IPS-11a (cell line): ENCODE data around the gene PHACTR3.
"Not testable (repeated sequence)": the region's sequence is repeated elsewhere in the genome, so short reads cannot be mapped to it uniquely, and the experiment has no call there.

Experiments used
- H3K4me3 ChIP-seq: one replicate; pipeline ENCODE4 v1.5.1; 2013; ENCODE audit warnings: low read depth, low read length, control low read depth

Gene PHACTR3

DNA sequence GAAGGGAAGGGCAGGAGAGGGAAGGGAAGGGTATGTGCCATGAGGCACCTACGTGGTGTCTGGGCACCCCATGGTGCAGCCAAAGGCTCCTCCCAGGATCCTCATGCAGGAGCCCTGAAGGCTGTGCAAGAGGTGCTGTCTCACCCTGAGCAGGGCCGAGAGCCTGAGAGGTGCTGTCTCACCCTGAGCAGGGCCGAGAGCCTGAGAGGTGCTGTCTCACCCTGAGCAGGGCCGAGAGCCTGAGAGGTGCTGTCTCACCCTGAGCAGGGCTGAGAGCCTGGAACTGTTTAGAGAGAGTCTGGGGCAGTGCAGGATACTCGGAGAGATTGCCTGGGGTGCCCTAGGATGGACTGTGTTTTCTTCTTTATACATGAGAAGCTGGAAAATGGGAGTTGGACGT is 14.2 kb downstream of the PHACTR3 start:
- H3K4me3 ChIP-seq: not testable (repeated sequence)

DNA sequence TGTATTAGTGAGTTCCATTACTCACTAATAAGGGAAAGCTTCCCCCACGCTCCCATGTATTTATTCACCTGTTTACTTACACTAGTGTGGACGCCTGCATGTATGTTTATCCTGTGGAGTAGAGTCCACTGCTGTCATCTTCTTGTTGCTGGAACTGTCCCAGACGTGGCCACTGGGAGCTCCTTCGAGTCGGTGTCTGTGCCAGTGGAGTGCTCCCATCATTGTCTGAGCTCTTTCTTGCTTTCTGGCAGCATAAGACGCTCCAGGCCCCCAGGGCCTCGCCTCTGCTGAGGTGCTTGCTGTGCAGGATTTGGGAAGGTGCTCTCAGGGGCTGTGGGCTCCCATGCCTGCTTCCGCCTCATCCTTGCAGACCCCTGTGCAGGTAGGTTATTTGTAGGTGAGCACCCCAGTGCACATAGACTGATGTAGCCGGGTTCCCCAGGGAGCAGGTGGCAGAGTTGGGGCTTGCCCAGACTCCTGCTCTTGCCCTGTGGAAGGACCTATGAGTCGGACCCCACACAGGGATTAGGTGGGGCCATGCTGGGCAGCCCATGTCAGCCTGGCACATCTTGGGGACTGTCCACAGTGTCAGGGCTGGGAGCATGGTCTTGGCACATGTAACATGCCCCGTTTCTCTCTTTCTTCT is 16.6 kb downstream of the PHACTR3 start:
- H3K4me3 ChIP-seq: no peak overlapping the region

DNA sequence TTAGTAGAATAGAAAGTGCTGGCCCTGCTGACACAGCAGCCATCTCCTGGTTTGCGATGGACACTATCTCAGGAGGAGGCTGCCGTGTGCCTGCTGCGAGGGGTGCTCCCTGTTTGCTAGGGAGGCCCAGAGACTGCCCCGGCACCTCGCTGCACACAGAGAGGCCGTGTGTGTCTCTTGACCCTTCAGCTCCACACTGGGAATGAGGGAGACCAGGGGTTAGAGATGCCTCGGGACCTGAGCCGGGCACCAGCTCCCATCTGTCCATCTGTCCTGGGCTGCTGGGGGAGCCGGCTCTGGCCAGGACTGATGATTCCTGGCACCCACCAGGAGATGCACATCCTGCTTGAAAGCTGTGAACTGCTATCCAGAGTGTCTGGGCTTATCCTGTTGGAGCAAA is 18.2 kb downstream of the PHACTR3 start:
- no peak overlapping the region for H3K4me3 ChIP-seq

DNA sequence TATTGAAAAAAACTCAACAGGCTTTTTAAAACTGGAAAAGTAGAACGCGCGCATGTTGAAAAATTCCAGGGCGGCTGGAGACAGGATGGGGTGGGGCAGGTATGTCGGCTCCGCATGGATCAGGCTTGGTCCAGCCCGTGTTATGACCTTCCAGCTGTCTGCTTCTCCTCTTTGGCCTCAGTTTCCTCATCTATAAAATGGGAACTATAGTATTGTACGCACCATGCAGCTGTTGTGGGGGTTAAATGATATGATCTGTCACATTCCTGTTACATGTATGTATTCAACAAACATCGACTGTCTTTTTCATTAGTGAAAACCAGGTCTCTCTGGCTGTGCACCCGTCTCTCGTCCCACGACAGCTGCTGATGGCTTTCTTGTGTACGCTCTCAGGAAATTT is 18.8 kb downstream of the PHACTR3 start:
- no peak overlapping the region for H3K4me3 ChIP-seq

DNA sequence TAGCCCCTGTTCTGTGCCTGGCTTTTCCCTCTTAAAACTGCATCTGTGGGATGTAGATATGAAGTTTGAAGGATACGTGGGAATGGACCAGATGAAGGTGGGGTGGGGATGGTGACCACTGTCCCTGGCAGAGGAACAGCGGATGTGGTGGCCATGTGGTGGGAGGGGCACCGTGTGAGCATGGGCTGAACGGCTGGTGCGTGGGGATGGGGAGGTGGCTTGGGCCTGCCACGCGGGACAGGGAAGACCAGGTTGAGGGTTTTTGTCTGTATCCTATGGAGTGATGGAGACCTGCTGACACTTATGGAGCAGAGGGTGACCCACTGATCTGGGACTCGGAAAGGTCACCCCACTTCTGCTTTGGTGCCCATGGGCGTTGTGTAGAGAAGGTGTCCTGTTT is 19.2 kb downstream of the PHACTR3 start:
- H3K4me3 ChIP-seq: no peak overlapping the region

DNA sequence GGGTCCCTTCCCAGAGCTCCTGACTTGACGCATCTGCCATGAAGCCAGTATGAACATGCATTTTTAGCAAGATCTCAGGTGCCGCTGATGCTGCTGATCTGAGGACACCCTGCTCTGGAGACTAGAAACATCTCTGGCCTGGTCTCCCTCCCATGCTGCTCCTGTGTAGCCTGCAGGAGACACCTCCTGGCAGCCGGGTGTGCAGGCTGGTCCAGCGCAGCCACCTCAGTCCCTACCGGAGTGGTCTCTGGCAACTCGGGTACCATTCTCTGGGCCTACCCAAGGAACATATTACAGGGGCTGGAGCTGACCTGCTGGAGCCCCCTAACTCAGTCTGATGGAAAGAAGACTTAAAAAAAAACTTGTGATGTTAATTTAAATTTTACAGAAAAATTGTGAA is 20.1 kb downstream of the PHACTR3 start:
- no peak overlapping the region for H3K4me3 ChIP-seq

DNA sequence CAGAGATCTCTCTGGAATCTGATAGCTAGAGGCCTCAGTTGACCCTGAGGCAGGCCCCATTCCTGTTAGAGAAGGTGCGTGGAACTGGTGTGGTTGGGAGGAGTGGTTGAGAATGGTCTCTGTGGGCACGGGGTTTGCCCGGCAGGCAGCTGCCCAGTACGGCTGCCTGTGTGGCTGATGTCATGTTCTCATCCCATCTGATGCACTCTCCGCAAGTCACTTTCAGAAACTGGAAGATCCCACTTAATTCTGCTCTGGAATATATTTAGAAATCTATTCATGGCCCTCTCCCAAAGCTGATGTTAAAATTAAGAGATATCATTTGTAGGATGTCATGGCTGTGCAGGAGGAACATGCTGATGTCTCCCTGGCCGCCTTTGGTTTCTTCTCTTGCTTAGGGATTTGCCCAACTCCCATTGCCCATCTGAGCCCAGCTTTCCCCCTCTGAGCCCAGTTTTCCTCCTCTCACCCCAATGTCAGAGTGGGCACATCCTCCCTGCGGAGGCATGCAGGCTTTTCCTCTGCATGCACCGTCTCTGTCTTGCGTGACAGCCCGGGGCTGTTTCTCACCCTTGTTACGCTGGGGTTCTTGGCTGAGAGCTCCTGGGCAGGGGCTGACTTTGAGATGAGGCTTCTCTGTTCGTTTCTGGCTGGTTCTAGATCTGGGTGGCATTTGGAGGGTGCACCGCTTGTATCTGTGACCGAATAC is 21.0 kb downstream of the PHACTR3 start:
- H3K4me3 ChIP-seq: no peak overlapping the region

DNA sequence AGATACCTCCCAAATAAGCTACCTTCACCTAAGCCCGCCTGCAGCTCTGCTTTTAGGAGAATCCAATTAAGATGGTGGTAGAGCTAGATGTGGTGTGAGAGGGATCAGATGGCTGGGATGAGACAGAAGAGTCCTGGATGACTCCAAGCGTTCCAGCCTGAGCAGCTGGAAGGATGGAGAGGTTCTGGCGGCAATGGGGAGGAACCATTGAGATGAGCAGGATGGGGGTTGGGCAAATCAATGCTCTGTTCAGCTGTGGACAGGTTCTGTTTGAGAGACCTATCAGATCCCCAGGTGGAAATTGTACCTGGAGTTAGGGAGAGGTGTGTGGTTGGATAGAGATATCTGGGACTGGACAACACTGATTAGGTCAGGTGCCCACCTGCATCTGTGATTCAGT is 23.0 kb downstream of the PHACTR3 start:
- no peak overlapping the region for H3K4me3 ChIP-seq

DNA sequence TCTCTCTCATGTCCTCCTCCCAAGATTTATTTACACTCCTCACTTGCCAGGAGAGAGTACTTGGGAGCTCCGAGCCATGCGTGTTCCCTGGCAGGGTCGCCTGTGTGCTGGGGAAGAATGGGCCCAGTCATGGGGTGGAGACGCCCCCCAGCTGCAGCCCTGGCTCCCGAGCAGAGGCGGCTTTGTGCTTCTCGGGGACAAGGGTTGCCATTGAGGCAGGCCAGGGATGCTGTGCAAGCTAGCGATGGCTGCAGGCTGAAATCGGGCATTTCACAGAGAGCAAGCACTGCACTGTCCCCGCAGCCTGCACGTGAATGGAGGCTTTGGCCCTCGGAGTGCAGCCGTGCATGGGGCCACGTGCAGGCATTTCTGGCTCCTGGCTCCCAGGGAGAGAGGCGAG is 23.8 kb downstream of the PHACTR3 start:
- H3K4me3 ChIP-seq: no peak overlapping the region

DNA sequence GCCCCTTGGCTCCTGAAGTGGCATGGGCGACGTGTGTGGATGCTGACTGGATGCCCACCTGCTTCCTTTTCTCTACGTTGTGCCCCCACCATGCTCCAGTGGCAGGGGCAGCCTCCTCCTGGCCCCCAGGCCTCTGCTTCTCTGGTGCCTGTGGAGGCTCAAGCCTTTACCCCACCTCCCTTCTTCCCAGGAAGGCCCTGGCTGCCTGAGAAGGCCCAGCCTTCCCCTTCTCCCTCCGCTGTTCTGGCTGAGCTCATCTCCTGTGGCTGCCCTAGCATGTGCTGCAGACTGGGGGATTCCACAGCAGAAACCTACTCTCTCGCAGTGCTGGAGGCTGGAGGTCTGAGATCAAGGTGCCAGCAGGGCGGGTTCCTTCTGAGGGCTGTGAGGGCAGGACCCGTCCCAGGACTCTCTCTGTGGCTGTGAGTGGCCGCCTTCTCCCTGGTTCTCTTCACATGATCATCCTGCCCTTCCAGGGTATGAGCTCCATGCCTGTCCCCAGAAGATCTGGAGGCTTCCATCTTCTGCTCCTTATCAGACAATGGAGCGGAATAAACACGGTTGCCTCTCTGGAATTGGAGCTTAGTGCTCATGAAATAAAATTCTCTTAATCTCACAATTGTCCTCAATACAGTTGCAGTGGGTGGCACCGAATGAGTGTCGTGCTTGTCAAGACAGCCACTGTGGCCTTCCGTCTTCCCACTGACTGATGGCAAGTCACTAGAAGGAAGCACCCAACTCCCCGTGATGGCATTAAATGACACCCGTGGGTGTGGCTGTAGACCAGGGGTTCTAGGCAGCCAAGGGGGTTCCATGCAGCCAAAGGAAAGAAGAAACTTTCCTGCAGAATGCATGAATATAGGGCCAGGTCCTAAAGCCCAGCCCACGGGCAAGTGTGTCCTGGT is 25.1 kb downstream of the PHACTR3 start:
- H3K4me3 ChIP-seq: no peak overlapping the region

DNA sequence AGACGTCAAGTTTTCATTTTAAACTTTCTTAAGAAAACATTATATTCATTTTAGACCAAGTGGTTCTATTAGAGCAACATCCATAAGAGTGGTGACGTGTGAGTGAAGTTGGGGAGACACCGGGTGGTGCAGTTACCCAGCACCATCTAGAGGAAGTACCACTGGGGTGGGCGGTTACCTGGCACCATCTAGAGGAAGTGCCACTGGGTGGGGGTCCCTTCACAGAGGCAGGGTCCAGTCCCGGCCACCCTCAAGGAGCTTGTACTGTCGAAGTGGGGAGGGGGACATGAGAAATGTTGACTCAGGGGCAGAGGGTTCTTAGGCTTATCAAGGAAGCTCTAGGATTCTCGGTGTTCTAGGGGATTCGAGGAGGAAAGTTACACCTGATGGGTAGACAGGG is 26.2 kb downstream of the PHACTR3 start:
- no peak overlapping the region for H3K4me3 ChIP-seq

DNA sequence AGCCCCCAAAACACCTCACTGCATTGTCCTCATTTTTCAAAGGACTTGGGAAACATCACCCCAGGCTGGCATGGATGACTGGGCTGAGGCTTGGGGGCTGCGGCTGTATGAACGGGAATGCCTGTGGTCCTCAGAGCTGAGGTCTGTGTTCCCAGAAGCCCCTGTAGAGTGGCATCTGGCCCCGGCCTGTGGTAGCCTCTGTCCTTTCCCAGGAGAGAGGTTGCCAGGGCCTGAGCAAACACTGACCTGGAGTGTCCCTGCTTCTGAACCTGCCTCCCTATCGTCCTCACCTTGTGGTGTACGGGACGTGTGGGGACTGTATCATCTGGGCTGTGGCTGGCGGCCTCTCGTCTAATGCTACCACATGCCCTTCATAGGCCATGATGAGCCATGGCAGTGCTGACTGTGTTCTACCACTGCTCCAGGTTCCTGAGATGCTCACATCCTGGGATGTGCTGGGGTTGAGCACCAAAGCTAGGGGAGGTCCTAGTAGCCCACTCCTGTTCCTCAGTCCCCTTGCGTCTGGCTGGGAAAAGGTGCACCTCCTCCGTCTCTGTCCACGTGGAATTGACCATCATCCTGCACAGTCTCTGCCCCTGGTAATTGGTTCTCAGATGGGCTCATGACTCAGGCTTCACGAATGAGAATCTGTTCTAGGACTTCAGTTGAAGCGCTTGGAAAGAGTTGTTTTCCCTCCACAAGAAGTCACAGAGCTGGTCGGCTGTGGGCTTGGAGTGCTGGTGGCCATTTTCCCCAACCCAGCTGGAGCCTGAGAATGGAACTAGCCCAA is 27.6 kb downstream of the PHACTR3 start:
- no peak overlapping the region for H3K4me3 ChIP-seq

DNA sequence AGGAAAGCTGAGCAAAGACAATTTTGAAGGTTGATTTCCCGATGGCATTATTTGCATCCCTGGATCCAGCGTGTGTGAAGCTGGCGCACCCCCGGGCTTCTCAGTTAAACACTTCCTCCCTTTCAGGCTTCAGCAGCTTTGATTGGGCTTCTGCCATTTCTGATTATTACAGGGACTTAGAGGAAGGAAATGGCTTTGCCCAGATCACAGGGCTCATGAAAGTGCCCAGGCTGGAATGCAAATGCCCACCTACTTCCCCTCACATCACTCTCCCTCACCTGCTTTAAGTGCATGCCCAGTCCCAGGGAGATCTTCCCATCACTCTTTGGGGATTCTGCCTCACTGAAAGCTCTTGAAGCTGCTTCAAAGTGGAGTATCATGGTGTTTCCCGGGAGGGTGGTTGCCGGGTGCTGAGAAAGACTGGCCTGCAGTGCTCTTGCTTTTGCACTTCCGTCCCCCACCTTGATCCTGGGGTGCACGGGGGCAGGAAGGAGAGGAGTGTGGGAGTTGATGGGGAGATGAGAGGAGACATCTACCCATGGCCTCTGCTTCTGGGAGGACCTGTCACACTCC is 28.3 kb downstream of the PHACTR3 start:
- no peak overlapping the region for H3K4me3 ChIP-seq

DNA sequence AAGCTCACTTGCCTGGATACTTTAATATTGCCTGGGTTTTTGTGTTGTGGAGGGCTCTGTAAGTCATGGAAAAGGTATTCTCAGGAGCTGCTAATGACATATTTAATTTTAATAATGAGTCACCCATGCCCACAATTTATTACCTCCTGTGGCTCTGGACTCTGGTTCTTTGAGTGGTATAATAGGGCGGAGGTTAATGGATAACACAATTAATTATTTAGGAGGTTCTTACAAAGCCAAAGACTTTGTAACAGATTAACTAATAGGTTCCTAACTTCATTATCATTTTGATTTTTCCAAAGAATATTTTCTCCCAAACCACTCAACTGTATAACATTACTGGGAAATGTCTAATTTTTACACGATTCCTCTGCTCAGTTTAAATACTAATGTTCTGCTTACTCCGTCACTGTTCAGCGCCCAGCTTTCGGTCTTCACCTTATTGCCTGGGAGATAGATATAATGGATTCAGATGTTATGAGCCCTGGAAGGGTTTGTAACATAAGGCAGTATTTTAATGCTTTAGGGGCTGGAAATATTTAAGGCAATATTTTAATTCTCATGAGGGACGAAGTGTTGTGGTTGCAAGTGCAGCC is 29.4 kb downstream of the PHACTR3 start:
- no peak overlapping the region for H3K4me3 ChIP-seq

DNA sequence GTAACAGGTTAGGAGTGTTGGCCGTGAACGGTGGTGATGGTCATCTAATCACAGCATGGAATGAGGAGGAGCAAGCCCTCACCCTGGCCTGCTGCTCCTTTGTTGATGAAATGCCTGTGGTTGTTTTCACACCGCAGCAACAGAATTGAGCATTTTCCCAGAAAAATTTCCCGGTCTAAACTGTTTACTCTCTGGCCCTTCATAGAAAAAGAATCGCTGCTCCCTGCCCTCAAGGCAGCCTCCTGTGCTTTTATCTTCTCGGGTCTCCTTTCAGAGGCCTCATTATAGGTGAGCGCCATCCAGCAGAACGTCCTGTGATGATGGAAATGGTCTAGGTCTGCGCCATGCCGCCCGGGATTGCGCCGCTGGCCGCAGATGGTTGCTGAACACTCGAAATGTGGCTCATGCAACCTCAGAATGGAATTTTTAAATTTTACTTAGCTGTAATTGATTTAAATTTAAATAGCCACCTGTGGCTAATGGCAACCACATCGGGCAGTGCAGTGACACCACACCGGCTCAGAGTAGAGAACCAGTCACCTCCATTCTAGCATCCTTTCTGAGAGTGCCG is 30.2 kb downstream of the PHACTR3 start:
- H3K4me3 ChIP-seq: no peak overlapping the region

DNA sequence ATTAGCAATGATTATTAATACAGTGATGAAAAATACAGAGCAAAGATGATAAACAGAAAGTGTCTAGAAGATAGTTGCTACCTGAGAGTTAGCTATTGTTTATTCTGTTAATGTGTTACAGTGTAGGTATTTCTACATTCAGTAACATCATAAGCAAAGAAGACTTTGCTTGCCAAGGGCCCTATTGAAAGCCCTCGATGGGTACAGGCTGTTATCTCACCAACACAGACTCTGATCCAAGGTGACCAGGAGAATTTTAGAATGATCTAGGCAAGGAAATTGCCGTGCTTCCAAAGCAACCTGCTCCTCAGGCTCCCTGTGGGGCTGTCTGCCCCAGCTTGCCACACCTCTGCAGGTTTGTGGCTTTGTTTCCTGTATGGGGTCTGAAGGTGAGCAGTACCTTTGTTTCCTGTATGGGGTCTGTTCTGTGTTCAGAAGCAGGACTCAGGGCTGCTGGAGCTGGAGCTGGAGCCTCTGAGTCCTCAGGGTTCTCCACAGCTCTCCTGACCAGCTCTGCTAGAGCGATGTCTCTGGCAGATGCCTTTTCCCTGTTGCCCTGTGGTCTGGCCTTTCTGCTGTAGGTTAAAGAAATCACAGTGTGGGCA is 32.5 kb downstream of the PHACTR3 start:
- no peak overlapping the region for H3K4me3 ChIP-seq

DNA sequence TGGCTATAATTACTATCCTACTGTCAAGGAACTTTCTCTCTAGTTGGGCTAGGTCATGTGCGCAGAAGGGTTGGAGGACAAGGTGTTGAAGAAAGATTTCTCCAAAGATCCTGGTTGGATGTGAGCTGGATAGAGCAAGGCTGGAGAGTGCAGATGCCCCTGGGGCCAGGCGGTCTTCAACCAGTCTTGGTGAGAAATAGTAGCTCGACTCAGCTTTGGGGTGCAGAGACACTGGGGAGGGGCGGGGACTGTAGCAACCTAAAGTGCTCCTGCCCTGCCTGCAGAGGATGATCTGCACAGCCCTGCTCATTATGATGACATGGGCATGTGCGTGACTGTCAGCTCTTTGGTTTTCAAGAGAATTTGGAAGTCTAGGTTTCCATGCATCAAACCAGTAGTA is 35.9 kb downstream of the PHACTR3 start:
- no peak overlapping the region for H3K4me3 ChIP-seq

DNA sequence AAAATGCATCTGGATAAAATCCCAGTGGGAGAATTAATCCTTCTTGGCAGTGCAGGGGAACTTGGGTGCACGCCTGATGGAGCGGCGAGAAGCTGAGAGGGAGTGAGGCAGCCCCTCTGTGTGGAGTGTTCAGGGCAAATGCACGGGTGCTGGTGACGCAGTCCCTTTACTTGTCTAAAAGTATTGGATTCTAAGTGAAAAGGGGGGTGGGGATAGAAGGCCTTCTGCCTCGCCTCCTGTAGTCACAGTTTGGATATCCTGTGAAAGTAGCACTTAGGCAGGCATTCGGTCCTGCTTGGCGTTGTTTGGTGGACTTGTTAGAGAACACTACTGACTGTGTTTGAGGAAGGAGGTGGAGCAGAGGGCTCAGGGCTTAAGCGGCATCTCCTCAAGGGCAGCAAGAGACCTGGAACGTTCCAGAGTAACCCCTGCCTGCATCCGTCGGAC is 39.3 kb downstream of the PHACTR3 start:
- H3K4me3 ChIP-seq: no peak overlapping the region

DNA sequence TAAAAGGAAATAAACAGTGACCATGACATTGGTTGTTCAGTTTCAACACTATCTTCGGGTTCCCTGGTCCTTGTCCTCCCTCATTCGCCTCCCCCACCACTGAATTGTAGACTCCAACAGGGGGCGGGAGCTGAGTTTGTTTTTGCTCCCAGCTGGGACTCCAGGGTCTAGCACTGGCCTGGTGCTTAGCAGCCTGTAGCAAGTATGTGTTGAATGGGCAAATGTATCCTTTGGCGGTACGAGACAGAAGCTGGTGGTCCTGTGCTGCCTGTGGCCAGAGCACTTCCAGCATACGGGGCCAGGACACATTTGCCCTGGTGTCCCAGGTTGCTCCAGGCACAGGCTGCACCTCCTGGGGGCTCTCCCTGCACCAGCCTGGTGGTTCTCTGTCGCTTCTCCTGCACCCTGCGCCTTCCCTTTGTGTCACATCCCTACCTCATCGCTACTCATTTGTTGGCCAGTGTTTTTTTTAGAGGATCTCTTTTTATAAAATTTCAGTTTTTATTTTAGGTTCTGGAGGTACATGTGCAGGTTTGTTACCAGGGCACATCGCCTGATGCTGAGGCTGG is 40.1 kb downstream of the PHACTR3 start:
- H3K4me3 ChIP-seq: no peak overlapping the region
